Kidney (tissue), 14 donors: ENCODE results near the gene CACNA1E. TPM values are rescaled to one million over a fixed set of nuclear protein-coding genes. Genes with fewer than 3 reads are reported as not detected.

Source experiments
- DNase-seq, 5 donors: peaks; one replicate each; pipeline ENCODE4 v3.0.0-alpha.2; 2013 to 2020
- FAIRE-seq: peaks from 2 replicates; lab custom pipeline; 2012; peaks lifted over from hg19 to GRCh38; lab: Jason Lieb, UNC
- H3K27ac ChIP-seq, 2 donors: one replicate each; pipeline ENCODE4 v1.7.0; 2013; ENCODE audit warnings: low read depth in 2 of 2, low read length in 2 of 2, inconsistent platforms in 1 of 2
- H3K27me3 ChIP-seq: one replicate; pipeline ENCODE4 v1.7.1; 2013; ENCODE audit warnings: low read length, inconsistent platforms; ENCODE audit not compliant: control insufficient read depth, insufficient read depth
- H3K36me3 ChIP-seq, 3 donors: one replicate each; pipeline versions ENCODE4 v1.7.0 to v1.7.1; 2013; ENCODE audit warnings: low read length in 3 of 3, control low read depth in 1 of 3, inconsistent platforms in 1 of 3; ENCODE audit not compliant: insufficient read depth in 3 of 3, control insufficient read depth in 2 of 3
- H3K4me1 ChIP-seq, 3 donors: one replicate each; pipeline versions ENCODE4 v1.7.0 to v1.7.1; 2013; ENCODE audit warnings: low read length in 3 of 3, inconsistent platforms in 1 of 3, low read depth in 1 of 3; ENCODE audit not compliant: control insufficient read depth in 2 of 3, insufficient read depth in 2 of 3
- H3K4me3 ChIP-seq, 3 donors: one replicate each; pipeline versions ENCODE4 v1.7.0 to v1.8.1; 2013; ENCODE audit warnings: low read length in 3 of 3, control low read depth in 1 of 3, inconsistent platforms in 1 of 3
- H3K9ac ChIP-seq, 3 donors: one replicate each; pipeline versions ENCODE4 v1.7.0 to v1.7.1; 2013; ENCODE audit warnings: low read length in 3 of 3, control low read depth in 1 of 3, inconsistent platforms in 1 of 3
- H3K9me3 ChIP-seq, 3 donors: one replicate each; pipeline versions ENCODE4 v1.7.0 to v1.7.1; 2013; ENCODE audit warnings: low read length in 3 of 3, control low read depth in 1 of 3, inconsistent platforms in 1 of 3; ENCODE audit not compliant: control insufficient read depth in 2 of 3, insufficient read depth in 1 of 3
- CTCF ChIP-seq: IDR thresholded peaks from 3 replicates; pipeline ENCODE4 v1.5.1; 2012; ENCODE audit warnings: mild to moderate bottlenecking, moderate library complexity, borderline replicate concordance; ENCODE audit not compliant: insufficient read depth; ENCODE audit errors: extremely low read depth
- intact Hi-C: fragments of 100-400 bp; cut with DNase I; formaldehyde crosslinking; loops from one replicate; pipeline ENCODE4 v1.11.1; 2022
- polyA plus RNA-seq: library from polyadenylated mRNA; stranded (reverse); fragments of 350-450 nt; fragmentation: Illumina TruSeq; extraction: RNeasy Lipid Tissue Mini Kit (QIAGEN cat#74804); gene quantifications from one replicate; pipeline ENCODE4 v1.2.3, GENCODE V29; 2014; ENCODE audit warnings: low read depth, low replicate concordance; ENCODE audit not compliant: insufficient read depth
- total RNA-seq: library from RNA; stranded (reverse); fragmentation: NEBNext Ultra II Directional; extraction: Animal tissue kit (Norgen Biotek cat#: 25700); gene quantifications from one replicate; pipeline ENCODE4 v1.2.1, GENCODE V29; 2021
- donor health status: control.
- donor health status: control.
- donor health status: control.
- donor health status: control.
- donor health status: control.
- donor health status: DM: yes; HTN: yes; CAD: no.
- donor health status: Normal renal cell carcinoma (clear cell type).

CACNA1E gene
- total and polyA plus RNA-seq, 2 donors from 2014 or later, result 0.19 TPM

GRCh38 chr1:181675091-181675917 lies 192.0 kb downstream of the CACNA1E start:
- H3K27me3 ChIP-seq, result no peaks in the 10 kb centered on the region
- intact Hi-C loops, result no loop called here
- H3K9ac ChIP-seq, result no peak overlapping the region
- DNase-seq (no peak), FAIRE-seq (no peak)
- TF ChIP-seq CTCF, result no peak
- no peaks in the 10 kb centered on the region for H3K36me3 ChIP-seq
- no peak overlapping the region for H3K4me3 ChIP-seq
- no peak overlapping the region for H3K27ac ChIP-seq
- no peaks in the 10 kb centered on the region for H3K9me3 ChIP-seq
- no peaks in the 10 kb centered on the region for H3K4me1 ChIP-seq

GRCh38 chr1:181675918-181676190 lies 192.5 kb downstream of the CACNA1E start:
- Histone ChIP-seq H3K4me1 (no peaks in the 10 kb centered on the region), H3K9me3 (no peaks in the 10 kb centered on the region), H3K36me3 (no peaks in the 10 kb centered on the region), H3K9ac (no peak overlapping the region), H3K27ac (no peak overlapping the region), H3K27me3 (no peaks in the 10 kb centered on the region), H3K4me3 (no peak overlapping the region)
- intact Hi-C loops, result no loop called here
- no peak for FAIRE-seq
- no peak for DNase-seq
- no peak for TF ChIP-seq CTCF

- no peak overlapping the region for H3K4me3 ChIP-seq
- peak; percentile 26 for TF ChIP-seq CTCF
- peak in 3 of 5 donors; percentile 37 to 57 (median 39) for DNase-seq
- no peaks in the 10 kb centered on the region for H3K36me3 ChIP-seq
- no peaks in the 10 kb centered on the region for H3K9me3 ChIP-seq
- H3K4me1 ChIP-seq, result no peaks in the 10 kb centered on the region
- no peak overlapping the region for H3K27ac ChIP-seq
- H3K27me3 ChIP-seq, result no peaks in the 10 kb centered on the region
- intact Hi-C loops, result no loop called here
- H3K9ac ChIP-seq, result no peak overlapping the region
- FAIRE-seq, result no peak
Measured at GRCh38 chr1:181676269-181676668, 193.0 kb downstream of the CACNA1E start.
